ENCODE data around the gene COL4A6. TPM values are rescaled to one million over a fixed set of nuclear protein-coding genes. Genes with fewer than 3 reads are reported as not detected.

COL4A6 gene
- total RNA-seq, 1 donor from 2014 or later: 1.0 TPM

- Histone ChIP-seq H3K27ac (ENCODE audit: low read depth, low read length) (no peak overlapping the region), H3K9ac (ENCODE audit: low read depth in 1 of 3, low read length in 3 of 3) (no peak overlapping the region), H3K27me3 (ENCODE audit: control insufficient read depth in 3 of 3, insufficient read depth in 3 of 3, low read length in 3 of 3) (no peaks in the 10 kb centered on the region), H3K36me3 (ENCODE audit: control insufficient read depth in 3 of 3, insufficient read depth in 3 of 3, low read length in 3 of 3) (no peaks in the 10 kb centered on the region), H3K4me1 (ENCODE audit: control insufficient read depth in 3 of 3, insufficient read depth in 3 of 3, low read length in 3 of 3) (peaks cover 0 to 3% (median 0%) of the 10 kb centered on the region in 3 donors), H3K9me3 (ENCODE audit: control insufficient read depth in 3 of 3, low read length in 3 of 3) (no peaks in the 10 kb centered on the region), H3K4me3 (ENCODE audit: low read length in 3 of 3) (no peak overlapping the region)
Measured at GRCh38 chrX:108347800-108348199, 90.4 kb downstream of the COL4A6 start.

GRCh38 chrX:108344216-108344615 lies 94.0 kb downstream of the COL4A6 start:
- Histone ChIP-seq H3K9ac (ENCODE audit: low read depth in 1 of 3, low read length in 3 of 3) (no peak overlapping the region), H3K36me3 (ENCODE audit: control insufficient read depth in 3 of 3, insufficient read depth in 3 of 3, low read length in 3 of 3) (no peaks in the 10 kb centered on the region), H3K4me1 (ENCODE audit: control insufficient read depth in 3 of 3, insufficient read depth in 3 of 3, low read length in 3 of 3) (peaks cover 0 to 3% (median 0%) of the 10 kb centered on the region in 3 donors), H3K9me3 (ENCODE audit: control insufficient read depth in 3 of 3, low read length in 3 of 3) (no peaks in the 10 kb centered on the region), H3K4me3 (ENCODE audit: low read length in 3 of 3) (no peak overlapping the region), H3K27ac (ENCODE audit: low read depth, low read length) (no peak overlapping the region), H3K27me3 (ENCODE audit: control insufficient read depth in 3 of 3, insufficient read depth in 3 of 3, low read length in 3 of 3) (no peaks in the 10 kb centered on the region)

GRCh38 chrX:108341947-108342346 lies 96.3 kb downstream of the COL4A6 start:
- Histone ChIP-seq H3K4me1 (ENCODE audit: control insufficient read depth in 3 of 3, insufficient read depth in 3 of 3, low read length in 3 of 3) (no peaks in the 10 kb centered on the region), H3K9ac (ENCODE audit: low read depth in 1 of 3, low read length in 3 of 3) (no peak overlapping the region), H3K9me3 (ENCODE audit: control insufficient read depth in 3 of 3, low read length in 3 of 3) (no peaks in the 10 kb centered on the region), H3K4me3 (ENCODE audit: low read length in 3 of 3) (no peak overlapping the region), H3K36me3 (ENCODE audit: control insufficient read depth in 3 of 3, insufficient read depth in 3 of 3, low read length in 3 of 3) (no peaks in the 10 kb centered on the region), H3K27ac (ENCODE audit: low read depth, low read length) (no peak overlapping the region), H3K27me3 (ENCODE audit: control insufficient read depth in 3 of 3, insufficient read depth in 3 of 3, low read length in 3 of 3) (no peaks in the 10 kb centered on the region)

GRCh38 chrX:108332281-108332680 lies 105.9 kb downstream of the COL4A6 start:
- Histone ChIP-seq H3K27ac (ENCODE audit: low read depth, low read length) (no peak overlapping the region), H3K9ac (ENCODE audit: low read depth in 1 of 3, low read length in 3 of 3) (no peak overlapping the region), H3K4me1 (ENCODE audit: control insufficient read depth in 3 of 3, insufficient read depth in 3 of 3, low read length in 3 of 3) (no peaks in the 10 kb centered on the region), H3K36me3 (ENCODE audit: control insufficient read depth in 3 of 3, insufficient read depth in 3 of 3, low read length in 3 of 3) (no peaks in the 10 kb centered on the region), H3K9me3 (ENCODE audit: control insufficient read depth in 3 of 3, low read length in 3 of 3) (no peaks in the 10 kb centered on the region), H3K27me3 (ENCODE audit: control insufficient read depth in 3 of 3, insufficient read depth in 3 of 3, low read length in 3 of 3) (no peaks in the 10 kb centered on the region), H3K4me3 (ENCODE audit: low read length in 3 of 3) (no peak overlapping the region)

- Histone ChIP-seq H3K4me3 (ENCODE audit: low read length in 3 of 3) (no peak overlapping the region), H3K27ac (ENCODE audit: low read depth, low read length) (no peak overlapping the region), H3K27me3 (ENCODE audit: control insufficient read depth in 3 of 3, insufficient read depth in 3 of 3, low read length in 3 of 3) (no peaks in the 10 kb centered on the region), H3K36me3 (ENCODE audit: control insufficient read depth in 3 of 3, insufficient read depth in 3 of 3, low read length in 3 of 3) (no peaks in the 10 kb centered on the region), H3K9me3 (ENCODE audit: control insufficient read depth in 3 of 3, low read length in 3 of 3) (no peaks in the 10 kb centered on the region), H3K9ac (ENCODE audit: low read depth in 1 of 3, low read length in 3 of 3) (no peak overlapping the region), H3K4me1 (ENCODE audit: control insufficient read depth in 3 of 3, insufficient read depth in 3 of 3, low read length in 3 of 3) (no peaks in the 10 kb centered on the region)
Measured at GRCh38 chrX:108331126-108331909, 106.9 kb downstream of the COL4A6 start.

GRCh38 chrX:108323751-108324150 lies 114.5 kb downstream of the COL4A6 start:
- Histone ChIP-seq H3K27me3 (ENCODE audit: control insufficient read depth in 3 of 3, insufficient read depth in 3 of 3, low read length in 3 of 3) (no peaks in the 10 kb centered on the region), H3K9me3 (ENCODE audit: control insufficient read depth in 3 of 3, low read length in 3 of 3) (no peaks in the 10 kb centered on the region), H3K4me1 (ENCODE audit: control insufficient read depth in 3 of 3, insufficient read depth in 3 of 3, low read length in 3 of 3) (peaks cover 0 to 5% (median 0%) of the 10 kb centered on the region in 3 donors), H3K9ac (ENCODE audit: low read depth in 1 of 3, low read length in 3 of 3) (no peak overlapping the region), H3K4me3 (ENCODE audit: low read length in 3 of 3) (no peak overlapping the region), H3K36me3 (ENCODE audit: control insufficient read depth in 3 of 3, insufficient read depth in 3 of 3, low read length in 3 of 3) (no peaks in the 10 kb centered on the region), H3K27ac (ENCODE audit: low read depth, low read length) (no peak overlapping the region)

- Histone ChIP-seq H3K36me3 (ENCODE audit: control insufficient read depth in 3 of 3, insufficient read depth in 3 of 3, low read length in 3 of 3) (no peaks in the 10 kb centered on the region), H3K27me3 (ENCODE audit: control insufficient read depth in 3 of 3, insufficient read depth in 3 of 3, low read length in 3 of 3) (no peaks in the 10 kb centered on the region), H3K4me3 (ENCODE audit: low read length in 3 of 3) (no peak overlapping the region), H3K4me1 (ENCODE audit: control insufficient read depth in 3 of 3, insufficient read depth in 3 of 3, low read length in 3 of 3) (peaks cover 0 to 5% (median 0%) of the 10 kb centered on the region in 3 donors), H3K9ac (ENCODE audit: low read depth in 1 of 3, low read length in 3 of 3) (no peak overlapping the region), H3K9me3 (ENCODE audit: control insufficient read depth in 3 of 3, low read length in 3 of 3) (no peaks in the 10 kb centered on the region), H3K27ac (ENCODE audit: low read depth, low read length) (no peak overlapping the region)
Measured at GRCh38 chrX:108322234-108322633, 116.0 kb downstream of the COL4A6 start.

GRCh38 chrX:108316456-108316855 lies 121.8 kb downstream of the COL4A6 start:
- Histone ChIP-seq H3K9ac (ENCODE audit: low read depth in 1 of 3, low read length in 3 of 3) (no peak overlapping the region), H3K4me1 (ENCODE audit: control insufficient read depth in 3 of 3, insufficient read depth in 3 of 3, low read length in 3 of 3) (no peaks in the 10 kb centered on the region), H3K27ac (ENCODE audit: low read depth, low read length) (no peak overlapping the region), H3K27me3 (ENCODE audit: control insufficient read depth in 3 of 3, insufficient read depth in 3 of 3, low read length in 3 of 3) (no peaks in the 10 kb centered on the region), H3K36me3 (ENCODE audit: control insufficient read depth in 3 of 3, insufficient read depth in 3 of 3, low read length in 3 of 3) (no peaks in the 10 kb centered on the region), H3K4me3 (ENCODE audit: low read length in 3 of 3) (no peak overlapping the region), H3K9me3 (ENCODE audit: control insufficient read depth in 3 of 3, low read length in 3 of 3) (no peaks in the 10 kb centered on the region)

GRCh38 chrX:108313669-108314068 lies 124.6 kb downstream of the COL4A6 start:
- no peaks in the 10 kb centered on the region for H3K27me3 ChIP-seq (ENCODE audit: control insufficient read depth in 3 of 3, insufficient read depth in 3 of 3, low read length in 3 of 3)
- no peak overlapping the region for H3K4me3 ChIP-seq (ENCODE audit: low read length in 3 of 3)
- no peaks in the 10 kb centered on the region for H3K4me1 ChIP-seq (ENCODE audit: control insufficient read depth in 3 of 3, insufficient read depth in 3 of 3, low read length in 3 of 3)
- no peaks in the 10 kb centered on the region for H3K9me3 ChIP-seq (ENCODE audit: control insufficient read depth in 3 of 3, low read length in 3 of 3)
- H3K36me3 ChIP-seq (ENCODE audit: control insufficient read depth in 3 of 3, insufficient read depth in 3 of 3, low read length in 3 of 3): no peaks in the 10 kb centered on the region
- no peak overlapping the region for H3K9ac ChIP-seq (ENCODE audit: low read depth in 1 of 3, low read length in 3 of 3)
- H3K27ac ChIP-seq (ENCODE audit: low read depth, low read length): no peak overlapping the region

GRCh38 chrX:108312957-108313356 lies 125.3 kb downstream of the COL4A6 start:
- H3K9ac ChIP-seq (ENCODE audit: low read depth in 1 of 3, low read length in 3 of 3): no peak overlapping the region
- no peak overlapping the region for H3K27ac ChIP-seq (ENCODE audit: low read depth, low read length)
- no peaks in the 10 kb centered on the region for H3K9me3 ChIP-seq (ENCODE audit: control insufficient read depth in 3 of 3, low read length in 3 of 3)
- no peaks in the 10 kb centered on the region for H3K27me3 ChIP-seq (ENCODE audit: control insufficient read depth in 3 of 3, insufficient read depth in 3 of 3, low read length in 3 of 3)
- no peaks in the 10 kb centered on the region for H3K4me1 ChIP-seq (ENCODE audit: control insufficient read depth in 3 of 3, insufficient read depth in 3 of 3, low read length in 3 of 3)
- no peaks in the 10 kb centered on the region for H3K36me3 ChIP-seq (ENCODE audit: control insufficient read depth in 3 of 3, insufficient read depth in 3 of 3, low read length in 3 of 3)
- H3K4me3 ChIP-seq (ENCODE audit: low read length in 3 of 3): no peak overlapping the region
